Measurements from ENCODE around the gene TRMT1.

TRMT1 gene

GRCh38 chr19:13083627-13084026, 32.9 kb downstream of the TRMT1 start:
- no peak for DNase-seq (ENCODE audit: insufficient read length, low spot score)
- FAIRE-seq = no peak
- TF ChIP-seq CTCF (IDR thresholded peaks at IDR 0.05; ENCODE audit: insufficient read depth, missing control alignments) = no peak

- no peak for DNase-seq (ENCODE audit: insufficient read length, low spot score)
- no peak for TF ChIP-seq CTCF (IDR thresholded peaks at IDR 0.05; ENCODE audit: insufficient read depth, missing control alignments)
- FAIRE-seq = no peak
Observed at GRCh38 chr19:13083008-13083404, 33.5 kb downstream of the TRMT1 start.

- DNase-seq (ENCODE audit: insufficient read length, low spot score) (peak; percentile 76), FAIRE-seq (no peak)
- peak; percentile 4 for TF ChIP-seq CTCF (IDR thresholded peaks at IDR 0.05; ENCODE audit: insufficient read depth, missing control alignments)
Observed at GRCh38 chr19:13082192-13083007, 34.1 kb downstream of the TRMT1 start.

GRCh38 chr19:13079542-13079986, 37.0 kb downstream of the TRMT1 start:
- DNase-seq (ENCODE audit: insufficient read length, low spot score) (no peak), FAIRE-seq (no peak)
- no peak for TF ChIP-seq CTCF (IDR thresholded peaks at IDR 0.05; ENCODE audit: insufficient read depth, missing control alignments)

DNA sequence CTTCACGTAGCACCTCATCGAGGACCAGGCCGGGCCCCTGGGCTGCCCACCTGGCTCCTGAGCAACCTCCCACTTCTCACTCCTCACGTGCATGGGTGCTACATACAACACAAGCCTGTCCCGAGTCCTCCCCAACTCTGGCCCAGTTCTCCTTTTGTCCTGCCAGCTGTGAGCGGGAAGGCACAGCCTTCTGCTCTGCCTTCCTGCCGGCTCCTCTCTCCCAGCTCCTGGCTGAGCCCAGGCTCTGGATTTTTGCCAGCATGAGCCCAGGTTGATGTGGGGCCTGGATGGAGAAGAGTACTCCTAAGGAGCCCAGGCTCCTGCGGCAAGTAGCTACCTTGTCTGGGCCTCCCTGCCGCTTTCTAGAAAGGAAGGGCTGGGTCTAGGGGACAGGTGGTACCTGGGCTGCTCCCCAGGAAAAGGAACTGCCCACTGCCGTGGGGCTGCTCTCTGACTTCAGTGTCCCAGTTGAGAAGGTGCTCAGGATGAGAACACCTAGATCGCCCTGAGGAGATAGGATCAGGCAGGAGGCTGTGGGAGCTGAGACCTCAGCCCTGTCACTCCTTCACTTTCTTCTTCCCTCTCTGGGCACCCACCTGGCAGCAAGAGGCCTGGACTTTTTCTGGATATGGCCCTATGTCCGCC, 37.5 kb downstream of the TRMT1 start:
- TF ChIP-seq CTCF (IDR thresholded peaks at IDR 0.05; ENCODE audit: insufficient read depth, missing control alignments) = no peak
- FAIRE-seq (no peak), DNase-seq (ENCODE audit: insufficient read length, low spot score) (no peak)

GRCh38 chr19:13078381-13078780, 38.2 kb downstream of the TRMT1 start:
- no peak for FAIRE-seq
- no peak for TF ChIP-seq CTCF (IDR thresholded peaks at IDR 0.05; ENCODE audit: insufficient read depth, missing control alignments)

DNA sequence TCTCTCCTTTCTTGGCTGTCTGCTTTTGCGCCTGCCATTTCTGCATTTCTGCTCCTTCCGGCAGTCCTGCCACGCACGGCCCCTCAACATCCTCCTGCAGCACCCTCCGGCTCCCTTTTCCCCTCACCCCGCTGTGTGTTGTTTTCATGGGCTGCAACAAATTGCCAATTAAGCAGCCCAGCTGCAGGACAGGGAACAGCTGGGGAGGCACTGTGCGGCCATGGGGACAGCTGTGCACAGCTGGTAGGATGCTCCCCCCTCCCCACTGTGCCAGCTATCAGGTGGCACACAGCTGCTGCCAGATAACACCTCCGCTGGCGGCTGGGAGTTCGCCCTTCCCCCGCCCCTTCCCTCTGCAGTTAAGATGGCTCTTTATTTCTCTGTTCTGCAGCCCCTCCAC, 39.3 kb downstream of the TRMT1 start:
- FAIRE-seq (no peak), DNase-seq (ENCODE audit: insufficient read length, low spot score) (no peak)
- TF ChIP-seq CTCF (IDR thresholded peaks at IDR 0.05; ENCODE audit: insufficient read depth, missing control alignments) = no peak

More at GRCh38 chr19:13078381-13078780, 38.2 kb downstream of the TRMT1 start:
- DNase-seq (ENCODE audit: insufficient read length, low spot score) = no peak
